Testis (tissue), 2 donors: ENCODE data around the gene TERT.

Experiments
- POLR2A ChIP-seq: fragments of 450-650 bp; IDR thresholded peaks from one replicate; pipeline ENCODE4 v1.6.1; 2017; ENCODE audit warnings: antibody characterized with exemption, mild to moderate bottlenecking, moderate library complexity
- TF ChIP-seq, protein P1 (sequence below), 3 experiments: fragments of 450-650 bp in 2 of 3; fragments of 200-600 bp in 1 of 3; sonication (generic) in 1 of 3; IDR thresholded peaks; one replicate each; pipeline ENCODE4 v1.5.1; 2016 to 2019; ENCODE audit warnings: antibody characterized with exemption in 3 of 3, mild to moderate bottlenecking in 2 of 3, moderate library complexity in 1 of 3

DNA sequence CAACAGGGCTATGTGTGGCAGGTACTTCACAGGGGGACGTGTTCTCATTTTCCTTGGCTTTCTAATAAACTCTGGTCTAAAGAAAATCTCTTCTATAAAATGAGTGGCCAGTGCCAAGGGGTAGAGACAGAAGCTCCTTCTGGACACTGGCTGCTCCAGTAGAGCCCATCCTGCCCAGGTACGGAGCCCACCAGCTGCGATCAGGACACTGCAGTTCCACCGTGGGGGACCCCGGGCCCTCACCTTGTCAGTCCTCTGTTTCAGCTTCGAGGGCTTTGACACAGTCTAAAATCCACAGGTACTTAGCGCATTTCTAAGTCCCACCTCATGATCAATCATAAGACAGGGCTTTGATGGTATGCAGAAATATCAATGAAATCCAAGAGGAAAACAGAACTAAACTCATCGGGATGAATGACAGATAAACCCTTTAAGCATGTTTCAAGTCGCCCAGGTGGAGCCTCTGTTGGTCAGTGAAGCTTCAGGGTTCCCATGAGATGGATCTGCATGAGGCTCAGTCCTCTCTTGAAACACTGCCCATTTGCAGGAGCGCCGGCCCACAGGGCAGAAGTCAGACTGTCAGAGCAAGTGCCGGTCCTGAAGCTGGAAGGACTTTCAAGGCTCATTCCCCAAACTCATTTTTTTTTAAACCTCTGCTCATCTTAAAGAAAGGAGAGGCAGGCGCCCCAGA lies 20.3 kb upstream of the TERT start:
- TF ChIP-seq, protein P1, sequence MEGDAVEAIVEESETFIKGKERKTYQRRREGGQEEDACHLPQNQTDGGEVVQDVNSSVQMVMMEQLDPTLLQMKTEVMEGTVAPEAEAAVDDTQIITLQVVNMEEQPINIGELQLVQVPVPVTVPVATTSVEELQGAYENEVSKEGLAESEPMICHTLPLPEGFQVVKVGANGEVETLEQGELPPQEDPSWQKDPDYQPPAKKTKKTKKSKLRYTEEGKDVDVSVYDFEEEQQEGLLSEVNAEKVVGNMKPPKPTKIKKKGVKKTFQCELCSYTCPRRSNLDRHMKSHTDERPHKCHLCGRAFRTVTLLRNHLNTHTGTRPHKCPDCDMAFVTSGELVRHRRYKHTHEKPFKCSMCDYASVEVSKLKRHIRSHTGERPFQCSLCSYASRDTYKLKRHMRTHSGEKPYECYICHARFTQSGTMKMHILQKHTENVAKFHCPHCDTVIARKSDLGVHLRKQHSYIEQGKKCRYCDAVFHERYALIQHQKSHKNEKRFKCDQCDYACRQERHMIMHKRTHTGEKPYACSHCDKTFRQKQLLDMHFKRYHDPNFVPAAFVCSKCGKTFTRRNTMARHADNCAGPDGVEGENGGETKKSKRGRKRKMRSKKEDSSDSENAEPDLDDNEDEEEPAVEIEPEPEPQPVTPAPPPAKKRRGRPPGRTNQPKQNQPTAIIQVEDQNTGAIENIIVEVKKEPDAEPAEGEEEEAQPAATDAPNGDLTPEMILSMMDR (IDR thresholded peaks at IDR 0.05): no peak
- no peak for TF ChIP-seq POLR2A
